Gastrocnemius medialis (tissue), 4 donors: ENCODE results near the gene GRHL3.

Source experiments
- POLR2A ChIP-seq, 2 donors: fragments of 450-650 bp; IDR thresholded peaks; one replicate each; pipeline ENCODE4 v1.6.1; 2017; ENCODE audit warnings: antibody characterized with exemption in 2 of 2, mild to moderate bottlenecking in 2 of 2, moderate library complexity in 2 of 2
- TF ChIP-seq, protein P1 (sequence below), 5 experiments: fragments of 450-650 bp in 3 of 5; fragments of 200-600 bp in 2 of 5; sonication (generic) in 2 of 5; IDR thresholded peaks in 4 of 5; conservative IDR thresholded peaks in 1 of 5; 1 replicate in 4 of 5; 2 replicates in 1 of 5; pipeline ENCODE4 v1.5.1; 2016 to 2019; ENCODE audit warnings: antibody characterized with exemption in 5 of 5, mild to moderate bottlenecking in 3 of 5, moderate library complexity in 3 of 5

DNA sequence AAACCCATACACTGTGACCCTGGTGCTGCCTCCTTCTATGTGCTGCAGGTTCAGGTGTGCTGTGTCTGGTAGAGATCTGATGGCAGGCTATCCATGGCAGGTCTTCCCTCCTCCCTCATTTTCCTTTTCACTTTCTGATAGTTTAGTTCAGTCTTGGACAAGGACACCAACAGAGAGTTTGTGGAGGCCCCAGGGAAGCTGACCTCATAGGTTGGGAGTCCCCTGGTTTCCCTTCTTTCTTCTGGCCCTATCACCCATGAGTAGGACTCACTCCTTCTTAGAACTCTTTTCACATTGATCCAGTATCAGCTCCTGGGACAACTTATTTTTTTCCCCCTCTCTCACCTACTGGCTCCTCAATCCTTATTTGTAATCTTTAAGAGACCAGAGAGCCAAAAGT is 8.3 kb downstream of the GRHL3 start:
- TF ChIP-seq, protein P1, sequence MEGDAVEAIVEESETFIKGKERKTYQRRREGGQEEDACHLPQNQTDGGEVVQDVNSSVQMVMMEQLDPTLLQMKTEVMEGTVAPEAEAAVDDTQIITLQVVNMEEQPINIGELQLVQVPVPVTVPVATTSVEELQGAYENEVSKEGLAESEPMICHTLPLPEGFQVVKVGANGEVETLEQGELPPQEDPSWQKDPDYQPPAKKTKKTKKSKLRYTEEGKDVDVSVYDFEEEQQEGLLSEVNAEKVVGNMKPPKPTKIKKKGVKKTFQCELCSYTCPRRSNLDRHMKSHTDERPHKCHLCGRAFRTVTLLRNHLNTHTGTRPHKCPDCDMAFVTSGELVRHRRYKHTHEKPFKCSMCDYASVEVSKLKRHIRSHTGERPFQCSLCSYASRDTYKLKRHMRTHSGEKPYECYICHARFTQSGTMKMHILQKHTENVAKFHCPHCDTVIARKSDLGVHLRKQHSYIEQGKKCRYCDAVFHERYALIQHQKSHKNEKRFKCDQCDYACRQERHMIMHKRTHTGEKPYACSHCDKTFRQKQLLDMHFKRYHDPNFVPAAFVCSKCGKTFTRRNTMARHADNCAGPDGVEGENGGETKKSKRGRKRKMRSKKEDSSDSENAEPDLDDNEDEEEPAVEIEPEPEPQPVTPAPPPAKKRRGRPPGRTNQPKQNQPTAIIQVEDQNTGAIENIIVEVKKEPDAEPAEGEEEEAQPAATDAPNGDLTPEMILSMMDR (IDR thresholded peaks at IDR 0.05 in 4 of 5, conservative IDR thresholded peaks at IDR 0.05 in 1 of 5), result no peak
- no peak for TF ChIP-seq POLR2A (IDR thresholded peaks at IDR 0.05)
